Endodermal cell (in vitro differentiated cells): Measurements from ENCODE around the gene TMEM18. TPM values are rescaled to one million over a fixed set of nuclear protein-coding genes. Genes with fewer than 3 reads are reported as not detected.

Source experiments
- DNase-seq: peaks from one replicate; pipeline ENCODE4 v3.0.0-alpha.2; 2017
- H3K27ac ChIP-seq: 2 replicates; pipeline ENCODE4 v1.5.1; 2013; ENCODE audit warnings: mild to moderate bottlenecking, low read depth, low read length, moderate library complexity
- H3K27me3 ChIP-seq: 2 replicates; pipeline ENCODE4 v1.6.1; 2013; ENCODE audit warnings: mild to moderate bottlenecking, low read length, moderate library complexity; ENCODE audit not compliant: insufficient read depth, control insufficient read depth, poor library complexity, severe bottlenecking
- H3K36me3 ChIP-seq: 2 replicates; pipeline ENCODE4 v1.7.0; 2013; ENCODE audit warnings: mild to moderate bottlenecking, low read length, moderate library complexity; ENCODE audit not compliant: control insufficient read depth, insufficient read depth
- H3K4me1 ChIP-seq: one replicate; pipeline ENCODE4 v1.7.0; 2013; ENCODE audit warnings: low read length; ENCODE audit not compliant: control insufficient read depth, insufficient read depth
- H3K4me3 ChIP-seq: 2 replicates; pipeline ENCODE4 v1.5.1; 2013; ENCODE audit warnings: mild to moderate bottlenecking, low read length, moderate library complexity
- H3K9ac ChIP-seq: 2 replicates; pipeline ENCODE4 v1.6.1; 2013; ENCODE audit warnings: mild to moderate bottlenecking, low read length, moderate library complexity; ENCODE audit not compliant: poor library complexity, severe bottlenecking; ENCODE audit errors: extremely low read depth
- H3K9me3 ChIP-seq: 2 replicates; pipeline ENCODE4 v1.6.1; 2013; ENCODE audit warnings: mild to moderate bottlenecking, low read length, moderate library complexity; ENCODE audit not compliant: control insufficient read depth
- H3K27ac Mint-ChIP-seq: 2 replicates; pipeline ENCODE4 v1.8.0; 2020; ENCODE audit warnings: mixed read lengths
- H3K27me3 Mint-ChIP-seq: 2 replicates; pipeline ENCODE4 v1.8.0; 2021; ENCODE audit warnings: mild to moderate bottlenecking, mixed read lengths; ENCODE audit not compliant: insufficient read depth
- H3K36me3 Mint-ChIP-seq: 2 replicates; pipeline ENCODE4 v1.8.0; 2020; ENCODE audit warnings: low read depth, mixed read lengths
- H3K4me1 Mint-ChIP-seq: 2 replicates; pipeline ENCODE4 v1.8.0; 2020; ENCODE audit warnings: mixed read lengths
- H3K4me3 Mint-ChIP-seq: 2 replicates; pipeline ENCODE4 v1.8.0; 2020; ENCODE audit warnings: mild to moderate bottlenecking, moderate library complexity, mixed read lengths
- H3K9me3 Mint-ChIP-seq: 2 replicates; pipeline ENCODE4 v1.8.0; 2020; ENCODE audit warnings: mild to moderate bottlenecking, mixed read lengths
- CTCF ChIP-seq: fragments of 200-600 bp; sonication (generic); conservative IDR thresholded peaks from 2 replicates; pipeline ENCODE4 v1.5.0; 2021; ENCODE audit warnings: antibody characterized with exemption, mild to moderate bottlenecking
- WGBS, 2 experiments: methylation state at CpG; one replicate each; pipeline versions ENCODE4 v1.1.5 to v1.1.7; 2013; ENCODE audit warnings: missing lambda C conversion rate in 2 of 2, mixed read lengths in 1 of 2; ENCODE audit not compliant: insufficient coverage in 1 of 2, insufficient read length in 1 of 2; 5-methylcytosine and 5-hydroxymethylcytosine counted together
- total RNA-seq, 2 donors: library from RNA; stranded (reverse); fragmentation: NEBNext Ultra II Directional in 1 of 2; extraction: Animal tissue kit (Norgen Biotek cat#: 25700) in 1 of 2; gene quantifications; 2 replicates in 1 of 2; 3 replicates in 1 of 2; pipeline ENCODE4 v1.2.1, GENCODE V29; 2021

The TMEM18 gene
- total RNA-seq, 2 donors from 2014 or later, result 19.9 to 20.1 TPM

DNA sequence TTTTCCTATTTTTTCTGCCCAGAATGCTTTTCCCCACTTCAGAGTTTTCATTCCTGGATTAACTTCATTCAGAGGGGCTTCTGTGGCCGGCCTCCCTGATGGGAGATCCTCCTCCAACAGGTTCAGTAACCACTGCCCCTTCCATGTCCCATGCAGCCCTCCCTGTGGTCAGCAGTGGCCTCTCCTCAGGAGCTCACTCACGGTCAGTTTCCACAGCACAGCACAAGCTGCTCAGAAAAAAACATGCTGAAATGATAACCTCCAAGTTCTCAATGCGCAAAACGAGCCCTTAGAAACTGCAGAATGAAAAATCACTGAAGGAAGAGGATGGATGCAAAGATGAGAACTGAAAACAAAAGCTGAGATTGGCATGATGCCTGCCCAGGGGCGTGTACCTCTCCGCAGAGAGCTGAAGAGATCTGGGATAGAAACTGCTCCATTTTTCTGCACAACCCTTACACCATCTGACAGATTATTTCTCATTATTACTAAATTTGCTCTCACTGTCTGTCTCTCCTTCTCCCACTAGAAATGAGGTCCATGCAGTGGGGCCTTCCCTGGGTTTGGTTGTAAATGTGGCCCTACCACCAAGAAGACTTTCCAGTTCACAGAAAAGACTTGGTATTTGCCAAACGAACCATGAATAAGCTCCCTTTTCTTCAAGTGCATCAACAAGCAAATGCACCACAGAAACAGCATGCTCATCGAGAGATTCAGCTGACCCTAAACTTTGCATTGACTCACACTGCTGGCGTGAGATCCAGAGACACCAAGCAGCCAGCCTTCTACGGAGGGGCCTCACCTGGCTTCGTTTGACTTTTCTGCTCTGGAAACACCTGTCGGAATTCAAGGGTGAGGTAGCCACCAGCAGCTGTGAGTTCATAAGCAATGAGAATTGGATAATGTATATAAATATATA is 51.5 kb downstream of the TMEM18 start:
- H3K27ac Mint-ChIP-seq, result no peak overlapping the region
- WGBS, 2 experiments, result 91% methylated on average over 12 of the region's 12 CpGs

DNA sequence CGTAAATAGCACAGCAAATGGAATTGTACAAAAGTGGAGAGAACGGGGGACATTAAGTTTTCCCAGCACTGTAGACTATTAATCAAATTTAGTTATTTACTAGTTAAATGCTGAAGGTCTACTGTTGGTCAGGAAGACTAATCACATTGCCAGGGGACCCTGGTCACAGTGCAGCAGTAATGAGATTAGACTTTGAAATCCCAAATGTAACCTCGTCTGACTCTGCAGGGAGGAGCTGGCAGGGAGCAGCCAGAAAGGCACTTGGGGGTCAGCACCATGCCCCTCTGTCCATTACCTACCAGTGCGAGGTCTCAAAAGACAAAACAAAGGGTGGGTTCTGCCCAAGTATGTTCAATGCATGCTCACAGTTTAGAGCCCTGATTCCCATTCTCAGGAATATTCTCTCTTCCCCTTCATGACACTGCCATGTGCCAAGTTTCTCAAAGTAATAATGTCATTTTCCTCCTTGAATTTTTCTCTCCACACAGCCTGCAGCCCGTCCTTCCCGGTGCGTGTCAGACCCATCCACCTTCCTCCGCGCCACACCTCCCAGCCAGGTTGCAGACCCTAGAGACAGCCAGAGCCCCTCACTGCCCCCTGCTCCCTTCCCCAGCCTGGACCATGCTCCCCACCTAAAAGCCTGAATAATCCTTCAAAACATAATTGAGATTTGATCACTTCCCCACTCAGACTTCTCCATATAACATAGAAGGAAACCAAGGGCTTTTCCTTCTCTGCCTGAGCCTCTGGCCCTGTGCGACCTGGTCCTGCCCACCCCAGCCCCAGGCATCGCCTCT is 52.5 kb downstream of the TMEM18 start:
- Mint-ChIP-seq H3K27me3 (no peaks in the 10 kb centered on the region), H3K36me3 (no peaks in the 10 kb centered on the region), H3K9me3 (no peaks in the 10 kb centered on the region), H3K27ac (no peak overlapping the region), H3K4me1 (no peaks in the 10 kb centered on the region), H3K4me3 (no peak overlapping the region)
- TF ChIP-seq CTCF, result no peak
- peak; percentile 21 for DNase-seq
- H3K9ac ChIP-seq, result no peak overlapping the region
- H3K4me3 ChIP-seq, result no peak overlapping the region
- no peaks in the 10 kb centered on the region for H3K27me3 ChIP-seq
- no peaks in the 10 kb centered on the region for H3K36me3 ChIP-seq
- H3K4me1 ChIP-seq, result no peaks in the 10 kb centered on the region
- no peaks in the 10 kb centered on the region for H3K9me3 ChIP-seq
- 79 to 81% methylated on average over 10 to 11 of the region's 11 CpGs for WGBS, 2 experiments
- no peak overlapping the region for H3K27ac ChIP-seq

More for the DNA sequence above, 51.5 kb downstream of the TMEM18 start:
- no peaks in the 10 kb centered on the region for H3K36me3 ChIP-seq
- Mint-ChIP-seq H3K9me3 (no peaks in the 10 kb centered on the region), H3K27me3 (no peaks in the 10 kb centered on the region), H3K4me3 (no peak overlapping the region), H3K4me1 (no peaks in the 10 kb centered on the region), H3K36me3 (no peaks in the 10 kb centered on the region)
- H3K27ac ChIP-seq, result no peak overlapping the region
- H3K9ac ChIP-seq, result no peak overlapping the region
- H3K4me1 ChIP-seq, result no peaks in the 10 kb centered on the region
- no peaks in the 10 kb centered on the region for H3K27me3 ChIP-seq
- DNase-seq, result peak; percentile 19
- TF ChIP-seq CTCF, result no peak
- no peak overlapping the region for H3K4me3 ChIP-seq
- H3K9me3 ChIP-seq, result no peaks in the 10 kb centered on the region

DNA sequence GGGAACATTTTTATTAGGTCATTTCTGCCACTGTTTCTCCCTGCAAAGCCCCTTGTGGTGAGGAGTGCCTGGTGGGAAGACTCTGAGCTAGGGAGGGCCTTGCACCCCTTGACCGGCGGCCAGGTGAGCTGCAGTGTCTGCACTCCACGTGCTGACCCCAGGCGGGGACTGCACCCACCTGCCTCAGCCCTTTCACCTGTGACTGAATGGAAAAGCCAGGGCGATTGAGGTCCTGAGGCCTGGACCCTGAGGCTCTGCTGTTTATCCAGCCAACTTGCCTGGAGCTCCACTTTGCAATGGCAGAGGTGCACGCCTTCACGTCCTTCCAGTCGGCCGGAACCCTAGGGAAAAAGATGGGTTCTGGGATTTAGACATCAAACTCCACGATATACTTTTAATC is 53.1 kb downstream of the TMEM18 start:
- DNase-seq, result peak; percentile 20
- no peak overlapping the region for H3K27ac ChIP-seq
- Mint-ChIP-seq H3K4me3 (no peak overlapping the region), H3K27me3 (no peaks in the 10 kb centered on the region), H3K4me1 (no peaks in the 10 kb centered on the region), H3K9me3 (no peaks in the 10 kb centered on the region), H3K36me3 (no peaks in the 10 kb centered on the region), H3K27ac (no peak overlapping the region)
- H3K36me3 ChIP-seq, result no peaks in the 10 kb centered on the region
- H3K4me3 ChIP-seq, result no peak overlapping the region
- no peak overlapping the region for H3K9ac ChIP-seq
- H3K4me1 ChIP-seq, result no peaks in the 10 kb centered on the region
- no peak for TF ChIP-seq CTCF
- WGBS, 2 experiments, result 84 to 100% methylated on average over 1 to 10 of the region's 10 CpGs
- H3K27me3 ChIP-seq, result no peaks in the 10 kb centered on the region
- H3K9me3 ChIP-seq, result no peaks in the 10 kb centered on the region
